Neural cell (in vitro differentiated cells): ENCODE results near the gene ZBTB46.

Source experiments
- EZH2 ChIP-seq: fragments of 200-600, 300-800 bp; shearing (Covaris generic), sonication (generic); IDR thresholded peaks from 2 replicates; pipeline ENCODE4 v1.6.1; 2014; ENCODE audit warnings: antibody characterized with exemption, low read length, borderline replicate concordance, mild to moderate bottlenecking; ENCODE audit not compliant: insufficient read depth, poor library complexity, severe bottlenecking
- POLR2AphosphoS5 ChIP-seq: IDR thresholded peaks from 2 replicates; pipeline ENCODE4 v1.6.1; 2012
- RAD21 ChIP-seq: fragments of 450-650 bp; conservative IDR thresholded peaks from 2 replicates; pipeline ENCODE4 v1.6.1; 2014; ENCODE audit warnings: antibody characterized with exemption, mild to moderate bottlenecking, moderate library complexity
- SMC3 ChIP-seq: fragments of 450-650 bp; conservative IDR thresholded peaks from 2 replicates; pipeline ENCODE4 v1.6.1; 2014; ENCODE audit warnings: antibody characterized with exemption, mild to moderate bottlenecking, moderate library complexity; ENCODE audit not compliant: poor library complexity
- TF ChIP-seq, protein P1 (sequence below): fragments of 450-650 bp; IDR thresholded peaks from 2 replicates; pipeline ENCODE4 v1.5.1; 2014; ENCODE audit warnings: antibody characterized with exemption, mild to moderate bottlenecking, moderate library complexity; ENCODE audit not compliant: poor library complexity, severe bottlenecking

DNA sequence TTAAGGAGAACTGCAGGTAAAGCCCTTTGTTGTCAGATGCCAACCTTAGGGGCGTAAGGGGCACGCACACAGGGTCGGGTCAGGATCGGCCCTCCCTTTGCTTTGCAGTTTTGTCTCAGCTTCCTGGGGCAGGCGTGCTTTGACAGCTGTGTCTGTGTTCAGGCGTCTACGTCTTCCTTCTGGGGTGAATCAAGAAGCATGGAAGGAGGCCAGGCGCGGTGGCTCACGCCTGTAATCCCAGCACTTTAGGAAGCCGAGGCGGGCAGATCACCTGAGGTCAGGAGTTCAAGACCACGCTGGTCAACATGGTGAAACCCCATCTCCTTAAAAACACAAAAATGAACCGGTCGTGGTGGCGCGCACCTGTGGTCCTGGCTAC lies 121.9 kb downstream of the ZBTB46 start:
- TF ChIP-seq, protein P1, sequence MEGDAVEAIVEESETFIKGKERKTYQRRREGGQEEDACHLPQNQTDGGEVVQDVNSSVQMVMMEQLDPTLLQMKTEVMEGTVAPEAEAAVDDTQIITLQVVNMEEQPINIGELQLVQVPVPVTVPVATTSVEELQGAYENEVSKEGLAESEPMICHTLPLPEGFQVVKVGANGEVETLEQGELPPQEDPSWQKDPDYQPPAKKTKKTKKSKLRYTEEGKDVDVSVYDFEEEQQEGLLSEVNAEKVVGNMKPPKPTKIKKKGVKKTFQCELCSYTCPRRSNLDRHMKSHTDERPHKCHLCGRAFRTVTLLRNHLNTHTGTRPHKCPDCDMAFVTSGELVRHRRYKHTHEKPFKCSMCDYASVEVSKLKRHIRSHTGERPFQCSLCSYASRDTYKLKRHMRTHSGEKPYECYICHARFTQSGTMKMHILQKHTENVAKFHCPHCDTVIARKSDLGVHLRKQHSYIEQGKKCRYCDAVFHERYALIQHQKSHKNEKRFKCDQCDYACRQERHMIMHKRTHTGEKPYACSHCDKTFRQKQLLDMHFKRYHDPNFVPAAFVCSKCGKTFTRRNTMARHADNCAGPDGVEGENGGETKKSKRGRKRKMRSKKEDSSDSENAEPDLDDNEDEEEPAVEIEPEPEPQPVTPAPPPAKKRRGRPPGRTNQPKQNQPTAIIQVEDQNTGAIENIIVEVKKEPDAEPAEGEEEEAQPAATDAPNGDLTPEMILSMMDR = no peak
- TF ChIP-seq RAD21 = no peak
- TF ChIP-seq EZH2 = no peak
- no peak for TF ChIP-seq POLR2AphosphoS5
- no peak for TF ChIP-seq SMC3
